OCI-LY7 (cell line): ENCODE data around the gene KLF13.

Experiments
- CTCF ChIP-seq: fragments of 200-600 bp; sonication (generic); conservative IDR thresholded peaks from 2 replicates; pipeline ENCODE4 v1.5.1; 2014; ENCODE audit warnings: mild to moderate bottlenecking, antibody characterized with exemption, low read length, moderate library complexity, mixed read lengths
- EZH2phosphoT487 ChIP-seq: fragments of 200-600 bp; sonication (generic); IDR thresholded peaks from 2 replicates; pipeline ENCODE4 v1.6.1; 2018; ENCODE audit warnings: low read depth, borderline replicate concordance, mild to moderate bottlenecking, mixed run types, antibody characterized with exemption, low read length, moderate library complexity, mixed read lengths

- TF ChIP-seq CTCF, result no peak
- no peak for TF ChIP-seq EZH2phosphoT487
Measured at GRCh38 chr15:31399544-31400171, 73.0 kb downstream of the KLF13 start.
